ENCODE data around the gene LYAR.

- TF ChIP-seq CTCF (IDR thresholded peaks at IDR 0.05) (no peak), POLR2AphosphoS5 (IDR thresholded peaks at IDR 0.05) (no peak)
These were observed 8.2 kb downstream of the LYAR start for GRCh38 chr4:4281787-4282186.

Measured in transverse colon (tissue), 4 donors.